Fibroblast of lung (primary cell): ENCODE measurements around the gene KNDC1. TPM values are rescaled to one million over a fixed set of nuclear protein-coding genes. Genes with fewer than 3 reads are reported as not detected.

Experiments used
- DNase-seq, 2 donors: peaks; one replicate each; pipeline versions ENCODE4 v3.0.0 to v3.0.0-alpha.2; 2010; ENCODE audit warnings: low read depth in 2 of 2
- H2AFZ ChIP-seq: 2 replicates; pipeline ENCODE4 v1.5.1; 2012; ENCODE audit warnings: low read length, control low read depth, inconsistent platforms
- H3K27ac ChIP-seq: 2 replicates; pipeline ENCODE4 v1.5.1; 2011; ENCODE audit warnings: low read length, control low read depth; ENCODE audit not compliant: insufficient read depth
- H3K27me3 ChIP-seq: 2 replicates; pipeline ENCODE4 v1.5.1; 2011; ENCODE audit warnings: mild to moderate bottlenecking, low read length; ENCODE audit not compliant: control insufficient read depth, insufficient read depth
- H3K36me3 ChIP-seq: 2 replicates; pipeline ENCODE4 v1.5.1; 2011; ENCODE audit warnings: low read length; ENCODE audit not compliant: control insufficient read depth, insufficient read depth
- H3K4me1 ChIP-seq: 2 replicates; pipeline ENCODE4 v1.5.1; 2011; ENCODE audit warnings: low read length; ENCODE audit not compliant: control insufficient read depth, insufficient read depth; ENCODE audit errors: extremely low read depth
- H3K4me2 ChIP-seq: 2 replicates; pipeline ENCODE4 v1.5.1; 2011; ENCODE audit warnings: low read length, control low read depth; ENCODE audit not compliant: insufficient read depth; ENCODE audit errors: extremely low read depth
- H3K4me3 ChIP-seq, 4 experiments: fragments of 200-600 bp in 1 of 4; sonication (generic) in 1 of 4; replicated peaks in 1 of 4; 2 replicates each; pipeline ENCODE4 v1.5.1; 2011 to 2016; ENCODE audit warnings: low read length in 4 of 4, low read depth in 3 of 4, mild to moderate bottlenecking in 3 of 4, control low read depth in 2 of 4, inconsistent platforms in 1 of 4, mixed read lengths in 1 of 4; ENCODE audit not compliant: insufficient read depth in 1 of 4; ENCODE audit errors: control extremely low read depth in 1 of 4
- H3K79me2 ChIP-seq: 2 replicates; pipeline ENCODE4 v1.5.1; 2012; ENCODE audit warnings: mild to moderate bottlenecking, low read length, inconsistent platforms; ENCODE audit not compliant: control insufficient read depth, insufficient read depth
- H3K9ac ChIP-seq: 2 replicates; pipeline ENCODE4 v1.5.1; 2011; ENCODE audit warnings: mild to moderate bottlenecking, low read length, control low read depth; ENCODE audit not compliant: insufficient read depth
- H3K9me3 ChIP-seq: 2 replicates; pipeline ENCODE4 v1.5.1; 2012; ENCODE audit warnings: low read depth, low read length; ENCODE audit not compliant: control insufficient read depth, insufficient read depth
- H4K20me1 ChIP-seq: 2 replicates; pipeline ENCODE4 v1.5.1; 2011; ENCODE audit warnings: low read length; ENCODE audit not compliant: control insufficient read depth, insufficient read depth; ENCODE audit errors: extremely low read depth
- CTCF ChIP-seq, 2 donors: IDR thresholded peaks in 1 of 2; conservative IDR thresholded peaks in 1 of 2; 1 replicate in 1 of 2; 2 replicates in 1 of 2; pipeline ENCODE4 v1.5.1; 2011 to 2012; ENCODE audit warnings: low read length in 2 of 2, control low read depth in 1 of 2, inconsistent platforms in 1 of 2, low read depth in 1 of 2, mild to moderate bottlenecking in 1 of 2
- EZH2 ChIP-seq: IDR thresholded peaks from 2 replicates; pipeline ENCODE4 v1.5.1; 2012; ENCODE audit warnings: low read length, control low read depth, mild to moderate bottlenecking; ENCODE audit errors: missing control alignments
- polyA plus RNA-seq, 2 donors: library from polyadenylated mRNA; depleted of rRNA in 1 of 2; stranded (reverse) in 1 of 2; unstranded in 1 of 2; fragments of >200 nt; gene quantifications; 2 replicates each; pipeline ENCODE4 v1.2.1, GENCODE V29; 2011 to 2012; ENCODE audit warnings: missing spikeins in 1 of 2
- total RNA-seq: library from RNA; depleted of rRNA; stranded (reverse); fragments of >200 nt; gene quantifications from 2 replicates; pipeline ENCODE4 v1.2.1, GENCODE V29; 2014

The KNDC1 gene
- total and polyA plus RNA-seq, 2 donors (not counting 1 experiment from before 2014, with no cell fraction given) = 0.20 to 0.50 TPM

- TF ChIP-seq EZH2 = no peak
- TF ChIP-seq CTCF (conservative IDR thresholded peaks at IDR 0.05 in 1 of 2, IDR thresholded peaks at IDR 0.05 in 1 of 2; ENCODE audit: low read depth in 1 of 2, low read length in 2 of 2) = no peak
- no peak for DNase-seq
Observed at GRCh38 chr10:133270773-133271297, 110.8 kb downstream of the KNDC1 start.

GRCh38 chr10:133271521-133272300 lies 111.7 kb downstream of the KNDC1 start:
- Histone ChIP-seq H3K9me3 (no peaks in the 10 kb centered on the region), H3K4me3 (no peak overlapping the region), H3K4me1 (peaks cover 3% of the 10 kb centered on the region), H4K20me1 (no peaks in the 10 kb centered on the region), H3K27me3 (no peaks in the 10 kb centered on the region), H3K79me2 (no peaks in the 10 kb centered on the region), H2AFZ (no peak overlapping the region), H3K4me2 (no peak overlapping the region), H3K9ac (no peak overlapping the region), H3K36me3 (no peaks in the 10 kb centered on the region), H3K27ac (no peak overlapping the region)
- no peak for DNase-seq
- TF ChIP-seq CTCF (conservative IDR thresholded peaks at IDR 0.05 in 1 of 2, IDR thresholded peaks at IDR 0.05 in 1 of 2; ENCODE audit: low read depth in 1 of 2, low read length in 2 of 2) (no peak), EZH2 (no peak)

More at GRCh38 chr10:133270773-133271297, 110.8 kb downstream of the KNDC1 start:
- no peaks in the 10 kb centered on the region for H4K20me1 ChIP-seq
- H3K4me1 ChIP-seq = no peaks in the 10 kb centered on the region
- H3K79me2 ChIP-seq = no peaks in the 10 kb centered on the region
- no peak overlapping the region for H3K9ac ChIP-seq
- no peak overlapping the region for H3K27ac ChIP-seq
- no peaks in the 10 kb centered on the region for H3K9me3 ChIP-seq
- H3K4me2 ChIP-seq = no peak overlapping the region
- no peak overlapping the region for H2AFZ ChIP-seq
- H3K4me3 ChIP-seq = no peak overlapping the region
- H3K36me3 ChIP-seq = no peaks in the 10 kb centered on the region
- no peaks in the 10 kb centered on the region for H3K27me3 ChIP-seq

- TF ChIP-seq CTCF (conservative IDR thresholded peaks at IDR 0.05 in 1 of 2, IDR thresholded peaks at IDR 0.05 in 1 of 2; ENCODE audit: low read depth in 1 of 2, low read length in 2 of 2) = no peak
- TF ChIP-seq EZH2 = no peak
- DNase-seq = no peak
- Histone ChIP-seq H4K20me1 (no peaks in the 10 kb centered on the region), H3K9ac (no peak overlapping the region), H3K36me3 (no peaks in the 10 kb centered on the region), H3K79me2 (no peaks in the 10 kb centered on the region), H3K27me3 (no peaks in the 10 kb centered on the region), H3K4me1 (peaks cover 3% of the 10 kb centered on the region), H2AFZ (no peak overlapping the region), H3K9me3 (no peaks in the 10 kb centered on the region), H3K4me3 (no peak overlapping the region), H3K27ac (no peak overlapping the region), H3K4me2 (no peak overlapping the region)
Observed at GRCh38 chr10:133272301-133272963, 112.4 kb downstream of the KNDC1 start.
